Erythroblast (primary cell): ENCODE data around the gene SAP130.

Experiments used
- GATA1 ChIP-seq: IDR thresholded peaks from 2 replicates; pipeline ENCODE4 v1.6.1; 2011; ENCODE audit warnings: low read depth, mild to moderate bottlenecking, control low read depth, low read length, moderate library complexity
- POLR2A ChIP-seq: IDR thresholded peaks from 2 replicates; pipeline ENCODE4 v1.6.1; 2011; ENCODE audit warnings: mild to moderate bottlenecking, low read length

DNA sequence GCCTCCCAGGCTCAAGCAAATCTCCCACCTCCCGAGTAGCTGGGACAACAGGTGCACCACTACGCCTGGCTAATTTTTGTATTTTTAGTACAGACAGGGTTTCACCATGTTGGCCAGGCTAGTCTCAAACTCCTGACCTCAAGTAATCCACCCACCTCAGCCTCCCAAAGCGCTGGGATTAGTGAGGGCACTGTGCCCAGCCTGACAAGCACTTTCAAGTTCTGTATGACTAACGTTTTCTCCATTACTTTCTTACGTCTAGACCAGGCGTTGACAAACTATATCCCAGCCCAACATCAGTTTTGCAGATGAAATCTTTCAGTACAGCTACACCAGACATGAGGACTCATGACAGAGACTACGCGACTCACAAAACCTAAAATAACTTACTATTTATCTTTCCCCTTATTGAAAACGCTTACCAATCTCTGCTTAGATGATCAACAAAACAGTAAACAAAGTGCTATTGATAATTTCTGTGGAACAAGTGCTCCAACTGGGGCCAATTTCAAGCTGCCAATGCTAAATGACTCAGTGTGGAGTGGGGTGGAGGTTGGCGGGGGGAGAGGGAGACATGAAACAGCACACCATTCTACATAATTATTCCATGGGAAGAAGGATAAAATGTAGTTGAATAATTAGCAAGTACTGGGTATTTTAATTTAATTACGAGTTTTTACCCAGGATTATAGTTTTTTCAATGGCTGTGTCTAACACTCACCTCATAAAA lies 59.1 kb downstream of the SAP130 start:
- TF ChIP-seq POLR2A (no peak), GATA1 (no peak)
